ENCODE measurements around the gene CPSF3. TPM values are rescaled to one million over a fixed set of nuclear protein-coding genes. Genes with fewer than 3 reads are reported as not detected.

Gene CPSF3
- total RNA-seq, 4 donors from 2014 or later: 17.9 to 24.4 (median 20.7) TPM

DNA sequence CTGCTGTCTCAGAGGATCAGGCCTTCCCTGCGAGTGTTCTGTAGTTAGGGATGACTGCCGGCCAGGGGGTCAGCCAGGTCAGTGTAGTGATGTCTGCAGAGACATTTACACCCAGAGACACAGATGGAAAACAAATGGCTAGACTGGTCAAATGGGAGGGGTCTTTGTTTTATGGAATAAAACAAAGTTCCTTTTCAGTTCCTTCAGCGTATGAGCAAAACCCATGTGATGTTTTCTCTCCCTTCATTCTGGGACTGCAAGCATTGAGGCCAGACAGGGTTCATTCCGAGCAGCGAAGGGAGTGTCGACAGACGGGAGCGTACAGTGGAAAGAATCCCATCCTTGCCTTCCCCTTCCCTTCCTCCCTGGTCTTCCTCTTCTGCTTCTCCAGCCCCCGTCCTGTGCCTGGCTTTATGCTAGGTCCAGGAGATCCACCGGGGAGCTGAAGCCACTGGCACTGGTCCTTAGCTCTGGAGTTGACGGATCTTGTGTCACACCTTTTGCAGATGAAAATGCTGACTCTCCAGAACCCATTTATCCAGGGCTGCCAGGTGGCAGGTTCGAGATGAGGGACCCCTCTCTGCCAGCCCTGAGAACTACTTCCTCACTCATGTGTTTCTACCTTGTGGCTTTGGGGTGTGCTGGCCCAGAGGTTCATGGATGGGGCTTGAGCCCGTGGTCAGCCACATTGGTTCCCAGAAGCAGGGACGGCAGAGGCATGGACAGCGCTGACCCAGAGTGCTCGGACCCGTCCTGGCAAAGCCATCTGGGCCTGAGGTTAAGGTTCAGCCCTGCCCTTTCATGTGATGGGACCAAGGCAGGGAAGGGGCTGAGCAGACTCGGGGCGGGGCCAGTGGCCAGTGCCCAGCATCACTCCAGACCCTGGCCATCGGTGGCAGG is 24.3 kb upstream of the CPSF3 start:
- TF ChIP-seq, protein P1, sequence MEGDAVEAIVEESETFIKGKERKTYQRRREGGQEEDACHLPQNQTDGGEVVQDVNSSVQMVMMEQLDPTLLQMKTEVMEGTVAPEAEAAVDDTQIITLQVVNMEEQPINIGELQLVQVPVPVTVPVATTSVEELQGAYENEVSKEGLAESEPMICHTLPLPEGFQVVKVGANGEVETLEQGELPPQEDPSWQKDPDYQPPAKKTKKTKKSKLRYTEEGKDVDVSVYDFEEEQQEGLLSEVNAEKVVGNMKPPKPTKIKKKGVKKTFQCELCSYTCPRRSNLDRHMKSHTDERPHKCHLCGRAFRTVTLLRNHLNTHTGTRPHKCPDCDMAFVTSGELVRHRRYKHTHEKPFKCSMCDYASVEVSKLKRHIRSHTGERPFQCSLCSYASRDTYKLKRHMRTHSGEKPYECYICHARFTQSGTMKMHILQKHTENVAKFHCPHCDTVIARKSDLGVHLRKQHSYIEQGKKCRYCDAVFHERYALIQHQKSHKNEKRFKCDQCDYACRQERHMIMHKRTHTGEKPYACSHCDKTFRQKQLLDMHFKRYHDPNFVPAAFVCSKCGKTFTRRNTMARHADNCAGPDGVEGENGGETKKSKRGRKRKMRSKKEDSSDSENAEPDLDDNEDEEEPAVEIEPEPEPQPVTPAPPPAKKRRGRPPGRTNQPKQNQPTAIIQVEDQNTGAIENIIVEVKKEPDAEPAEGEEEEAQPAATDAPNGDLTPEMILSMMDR (IDR thresholded peaks at IDR 0.05): no peak
- DNase-seq (ENCODE audit: low spot score) (no peak), ATAC-seq (ENCODE audit: low FRiP score) (no peak)

DNA sequence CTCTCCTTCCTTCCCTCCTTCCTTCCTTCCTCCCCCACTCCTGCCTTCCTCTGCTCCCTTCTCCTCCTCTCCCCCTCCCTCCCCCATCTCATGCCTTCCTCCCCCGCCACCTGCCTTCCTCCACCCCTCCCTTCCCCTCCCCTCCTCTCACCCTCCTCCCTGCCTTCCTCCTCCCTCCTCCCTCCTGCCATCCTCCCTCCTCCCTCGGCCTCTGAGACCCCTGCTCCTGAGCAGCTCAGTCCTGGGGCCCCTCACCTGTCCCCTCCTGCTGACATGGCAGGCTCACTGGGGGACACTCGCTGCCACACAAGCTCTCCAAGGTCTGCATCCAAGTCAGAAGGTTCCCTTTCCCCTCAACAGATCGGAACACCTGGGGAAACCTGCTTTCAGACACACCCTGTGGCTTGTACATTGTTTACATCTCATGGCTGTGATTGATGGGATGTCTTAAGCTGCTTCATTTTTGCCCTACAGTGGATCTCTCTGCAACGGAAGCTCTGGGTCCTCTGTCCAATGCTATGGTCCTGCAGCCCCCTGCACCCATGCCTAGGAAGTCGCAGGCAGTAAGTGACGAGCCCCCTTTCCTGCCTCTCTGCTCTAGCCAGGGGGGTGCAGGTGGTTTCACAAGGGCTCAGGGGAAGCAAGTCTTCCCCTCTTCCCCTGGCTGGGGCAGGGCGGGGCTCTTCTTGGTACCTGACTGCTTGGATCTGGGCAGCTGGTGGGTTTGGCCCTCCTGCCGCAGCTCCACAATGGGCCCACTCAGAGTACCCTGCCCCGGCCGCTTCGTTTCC is 23.0 kb upstream of the CPSF3 start:
- TF ChIP-seq, protein P1 (IDR thresholded peaks at IDR 0.05): no peak
- no peak for DNase-seq (ENCODE audit: low spot score)

DNA sequence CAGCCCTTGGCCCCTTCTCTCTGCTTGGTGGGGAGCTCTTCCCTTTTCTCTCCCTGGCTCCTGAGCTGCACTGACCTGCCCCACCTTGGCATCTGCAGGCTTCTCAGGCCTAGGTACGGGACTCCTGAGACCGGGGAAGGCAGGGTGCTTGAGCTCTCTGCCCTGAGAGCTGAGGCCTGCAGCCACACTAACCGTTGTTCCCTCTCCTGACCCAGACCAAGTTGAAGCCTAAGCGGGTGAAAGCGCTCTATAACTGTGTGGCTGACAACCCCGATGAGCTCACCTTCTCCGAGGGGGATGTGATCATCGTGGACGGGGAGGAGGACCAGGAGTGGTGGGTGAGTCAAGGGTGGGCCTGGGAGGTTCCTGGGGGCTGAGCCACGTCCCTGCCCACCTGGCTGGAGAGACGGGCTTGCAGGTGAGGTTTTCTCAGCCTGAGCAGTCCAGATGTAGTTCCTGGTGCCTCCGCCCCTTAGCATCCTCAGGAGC is 22.4 kb upstream of the CPSF3 start:
- DNase-seq (ENCODE audit: low spot score): no peak
- no peak for ATAC-seq (ENCODE audit: low FRiP score)
- TF ChIP-seq, protein P1 (IDR thresholded peaks at IDR 0.05): no peak

More for the DNA sequence above, 23.0 kb upstream of the CPSF3 start:
- ATAC-seq (ENCODE audit: low FRiP score): no peak

DNA sequence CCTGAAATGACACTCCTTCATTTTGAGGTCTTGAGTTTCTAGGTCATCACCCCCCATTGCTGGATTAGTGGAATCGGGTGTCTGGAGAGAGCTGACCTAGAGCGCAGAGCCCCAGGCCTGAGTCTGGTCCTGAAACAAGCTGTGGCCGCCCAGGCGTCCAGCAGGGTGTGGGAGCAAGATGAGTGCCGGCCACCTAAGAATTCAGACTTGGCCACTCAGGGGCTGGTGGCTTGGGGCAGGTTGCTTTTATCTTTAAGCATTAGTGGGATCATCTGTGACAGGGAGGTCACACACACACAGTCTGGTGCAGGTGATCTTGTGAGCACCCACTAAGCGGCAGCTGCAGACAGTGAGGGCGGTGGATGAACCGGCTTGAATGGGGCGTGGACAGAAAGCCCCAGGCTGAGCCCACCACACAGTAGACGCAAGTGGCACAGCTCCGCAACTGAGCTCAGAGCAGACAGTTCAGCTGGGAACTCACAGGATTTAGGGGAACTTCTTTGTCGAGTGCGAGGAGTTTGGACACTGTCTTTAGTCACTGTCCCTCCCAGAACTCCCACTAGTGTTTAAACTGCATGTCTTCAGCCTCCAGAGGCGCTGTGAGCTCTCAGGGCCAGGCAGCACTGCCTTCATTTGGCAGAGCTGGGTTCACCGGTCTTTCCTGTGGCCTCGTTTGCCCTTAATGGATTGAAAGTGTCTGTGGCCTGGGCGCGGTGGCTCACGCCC is 21.6 kb upstream of the CPSF3 start:
- no peak for DNase-seq (ENCODE audit: low spot score)

DNA sequence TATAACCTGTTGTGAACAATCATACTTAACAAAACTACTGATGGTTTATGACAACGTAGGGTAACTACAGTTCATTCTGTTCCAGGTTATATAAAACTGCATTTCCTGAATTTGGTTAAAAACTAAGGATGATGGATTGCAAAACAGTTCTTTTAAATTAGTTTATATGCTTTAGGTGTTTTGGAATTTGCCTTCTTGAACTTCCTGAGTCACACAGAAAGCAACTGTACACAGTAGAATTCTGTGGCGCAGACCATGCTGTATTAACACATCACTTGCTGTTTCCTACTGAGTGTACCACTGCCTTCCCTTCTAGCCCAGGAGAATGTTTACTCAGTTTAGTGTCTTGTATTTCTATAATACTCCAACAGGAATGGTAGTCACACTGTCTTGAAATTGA is 19.5 kb upstream of the CPSF3 start:
- DNase-seq (ENCODE audit: low spot score) (no peak), ATAC-seq (ENCODE audit: low FRiP score) (no peak)

More for the DNA sequence above, 21.6 kb upstream of the CPSF3 start:
- no peak for ATAC-seq (ENCODE audit: low FRiP score)
- TF ChIP-seq, protein P1 (IDR thresholded peaks at IDR 0.05): no peak

DNA sequence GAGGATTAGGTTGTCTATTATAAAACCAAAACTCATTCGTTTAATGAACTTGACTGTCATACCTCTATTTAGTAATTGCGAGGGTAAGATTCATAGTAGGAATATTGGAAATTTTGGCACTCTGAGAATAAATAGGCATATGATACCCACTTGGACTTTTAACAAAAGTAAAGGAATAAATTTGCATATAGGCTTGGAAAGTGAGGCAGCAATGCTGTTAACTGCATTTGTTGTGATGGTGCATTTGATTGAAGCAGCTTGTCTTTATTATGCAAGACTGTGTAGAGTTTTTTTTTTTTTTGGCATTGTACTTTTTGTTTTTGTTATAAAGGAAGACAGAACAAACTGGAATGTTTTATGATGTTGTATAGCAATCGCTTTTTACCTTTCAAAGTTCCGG is 19.0 kb upstream of the CPSF3 start:
- DNase-seq (ENCODE audit: low spot score): no peak
- TF ChIP-seq, protein P1 (IDR thresholded peaks at IDR 0.05): no peak
- no peak for ATAC-seq (ENCODE audit: low FRiP score)

More for the DNA sequence above, 19.5 kb upstream of the CPSF3 start:
- TF ChIP-seq, protein P1 (IDR thresholded peaks at IDR 0.05): no peak

Measured in omental fat pad (tissue), 4 donors.